Caco-2 (cell line): ENCODE measurements around the gene PLXNA2. TPM values are rescaled to one million over a fixed set of nuclear protein-coding genes. Genes with fewer than 3 reads are reported as not detected.

Source experiments
- BruUV-seq: library from RNA; stranded (reverse); fragments of 400-500 nt; replicated peaks from 2 replicates; lab custom pipeline; 2021; lab: Mats Ljungman, UMichigan
- CTCF ChIA-PET: fragments of 300-600 bp; sonication (Branson Sonifier 250); formaldehyde crosslinking; loops from one replicate; lab custom pipeline; 2022; ENCODE audit warnings: antibody characterized with exemption; lab: Charles Lee
- POLR2A ChIA-PET: fragments of 300-600 bp; sonication (Branson Sonifier 250); formaldehyde crosslinking; loops from one replicate; lab custom pipeline; 2022; ENCODE audit warnings: antibody characterized with exemption; lab: Charles Lee
- DNase-seq, 2 experiments: peaks; one replicate each; pipeline versions ENCODE4 v3.0.0 to v3.0.0-alpha.2; 2020 to 2022
- H3K27me3 ChIP-seq: replicated peaks from 2 replicates; pipeline ENCODE4 v1.6.0; 2011; ENCODE audit warnings: low read length; ENCODE audit not compliant: control insufficient read depth, insufficient read depth
- H3K36me3 ChIP-seq: 2 replicates; pipeline ENCODE4 v1.5.1; 2011; ENCODE audit warnings: low read length; ENCODE audit not compliant: control insufficient read depth, insufficient read depth
- H3K4me1 ChIP-seq: fragments of 250-450 bp; sonication (Bioruptor Pico); 2 replicates; pipeline ENCODE4 v1.5.1; 2020; ENCODE audit warnings: mild to moderate bottlenecking
- H3K4me3 ChIP-seq: 2 replicates; pipeline ENCODE4 v1.5.1; 2011; ENCODE audit warnings: low read depth, mild to moderate bottlenecking, control low read depth, low read length
- H3K9me3 ChIP-seq: fragments of 250-450 bp; sonication (Bioruptor Pico); 2 replicates; pipeline ENCODE4 v1.5.1; 2020; ENCODE audit warnings: mild to moderate bottlenecking, moderate library complexity
- H3K27ac Mint-ChIP-seq: one replicate; pipeline ENCODE4 v1.8.0; 2022; ENCODE audit warnings: mixed read lengths; ENCODE audit not compliant: unreplicated experiment
- H3K27me3 Mint-ChIP-seq: one replicate; pipeline ENCODE4 v1.8.0; 2022; ENCODE audit warnings: mixed read lengths; ENCODE audit not compliant: insufficient read depth, unreplicated experiment
- H3K36me3 Mint-ChIP-seq: one replicate; pipeline ENCODE4 v1.8.0; 2022; ENCODE audit warnings: mild to moderate bottlenecking, mixed read lengths; ENCODE audit not compliant: insufficient read depth, unreplicated experiment
- H3K4me1 Mint-ChIP-seq: one replicate; pipeline ENCODE4 v1.8.0; 2022; ENCODE audit warnings: low read depth, mixed read lengths; ENCODE audit not compliant: unreplicated experiment
- H3K4me3 Mint-ChIP-seq: one replicate; pipeline ENCODE4 v1.8.0; 2022; ENCODE audit warnings: mild to moderate bottlenecking, moderate library complexity, mixed read lengths; ENCODE audit not compliant: unreplicated experiment
- H3K9me3 Mint-ChIP-seq: one replicate; pipeline ENCODE4 v1.8.0; 2022; ENCODE audit warnings: mixed read lengths; ENCODE audit not compliant: unreplicated experiment
- CTCF ChIP-seq, 2 experiments: fragments of 200-600 bp in 1 of 2; IDR thresholded peaks; 1 replicate in 1 of 2; 2 replicates in 1 of 2; pipeline versions ENCODE4 v1.5.1 to v1.8.0; 2011 to 2022; ENCODE audit warnings: antibody characterized with exemption in 1 of 2, control low read depth in 1 of 2, inconsistent platforms in 1 of 2, low read depth in 1 of 2, low read length in 1 of 2, mild to moderate bottlenecking in 1 of 2, moderate library complexity in 1 of 2; ENCODE audit not compliant: insufficient read depth in 1 of 2, severe bottlenecking in 1 of 2, unreplicated experiment in 1 of 2
- intact Hi-C: fragments of 100-400 bp; cut with micrococcal nuclease; formaldehyde crosslinking; loops from one replicate; pipeline ENCODE4 v1.10.0; 2022; ENCODE audit not compliant: unreplicated experiment
- total RNA-seq: library from RNA; stranded (reverse); gene quantifications from 2 replicates; pipeline ENCODE4 v1.2.3, GENCODE V29; 2022

Gene PLXNA2
- total RNA-seq, 1 experiment from 2014 or later = 3.2 TPM

DNA sequence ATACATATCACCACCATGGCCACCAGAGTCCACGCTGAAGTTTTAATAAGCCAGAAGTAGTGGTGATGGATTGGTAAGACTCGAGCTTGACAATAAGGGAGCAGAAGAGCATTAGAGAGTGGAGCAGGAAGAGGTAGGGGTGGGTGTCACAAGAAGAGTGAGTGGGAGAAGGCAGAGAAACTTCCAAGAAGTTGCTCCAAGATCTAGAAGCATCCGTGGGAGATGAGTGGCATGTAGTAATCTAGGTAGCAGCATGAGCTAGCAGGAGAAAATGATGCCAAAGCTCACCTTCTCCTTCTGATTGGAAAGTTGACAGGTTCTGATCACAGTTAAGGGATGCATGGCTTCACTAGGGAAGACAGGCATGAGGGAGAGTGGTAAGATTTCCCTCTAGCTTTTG is 49.2 kb downstream of the PLXNA2 start:
- no peak overlapping the region for H3K4me3 ChIP-seq
- no peaks in the 10 kb centered on the region for H3K27me3 Mint-ChIP-seq
- H3K4me1 Mint-ChIP-seq = peaks cover under 1% of the 10 kb centered on the region
- no peaks in the 10 kb centered on the region for H3K36me3 Mint-ChIP-seq
- no peak overlapping the region for H3K27ac Mint-ChIP-seq
- no TSS peak for BruUV-seq
- ChIA-PET CTCF (no interaction called here), POLR2A (no interaction called here)
- intact Hi-C loops = loop anchor here (5.0 kb wide), 1 partner anchor 173 kb away; no protein-coding TSS in a partner anchor
- no peaks in the 10 kb centered on the region for H3K9me3 Mint-ChIP-seq
- no peaks in the 10 kb centered on the region for H3K27me3 ChIP-seq
- no peak overlapping the region for H3K4me3 Mint-ChIP-seq
- no peak for TF ChIP-seq CTCF (IDR thresholded peaks at IDR 0.05; ENCODE audit: insufficient read depth in 1 of 2, low read depth in 1 of 2, low read length in 1 of 2, severe bottlenecking in 1 of 2, unreplicated experiment in 1 of 2)
- H3K36me3 ChIP-seq = no peaks in the 10 kb centered on the region
- no peak for DNase-seq
- no peaks in the 10 kb centered on the region for H3K9me3 ChIP-seq
- no peaks in the 10 kb centered on the region for H3K4me1 ChIP-seq

DNA sequence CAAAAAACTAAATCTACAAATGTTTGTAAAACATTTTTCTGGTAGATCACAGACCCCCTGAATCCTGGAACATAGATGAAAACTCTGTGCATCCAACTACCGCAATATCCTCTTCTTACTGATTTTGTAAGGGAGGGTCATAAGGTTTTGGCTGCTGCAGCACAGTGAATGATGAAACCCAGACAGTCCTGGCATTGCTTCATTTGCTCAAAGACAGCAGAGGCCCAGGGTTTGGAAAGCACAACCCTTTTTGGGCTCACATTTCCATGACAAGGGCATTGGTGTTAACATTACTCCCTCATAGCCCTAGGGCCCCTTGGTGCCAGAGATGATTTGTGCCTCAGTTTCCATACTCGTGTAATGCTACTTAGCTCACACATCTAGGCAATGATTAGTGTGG is 51.2 kb downstream of the PLXNA2 start:
- BruUV-seq = no TSS peak
- no peak overlapping the region for H3K27ac Mint-ChIP-seq
- peaks cover 10% of the 10 kb centered on the region for H3K4me1 Mint-ChIP-seq
- ChIA-PET POLR2A (no interaction called here), CTCF (no interaction called here)
- H3K9me3 Mint-ChIP-seq = no peaks in the 10 kb centered on the region
- H3K27me3 Mint-ChIP-seq = no peaks in the 10 kb centered on the region
- no peaks in the 10 kb centered on the region for H3K4me1 ChIP-seq
- H3K4me3 ChIP-seq = no peak overlapping the region
- no peak overlapping the region for H3K4me3 Mint-ChIP-seq
- no peaks in the 10 kb centered on the region for H3K36me3 Mint-ChIP-seq
- no peak for DNase-seq
- H3K27me3 ChIP-seq = no peaks in the 10 kb centered on the region
- no peaks in the 10 kb centered on the region for H3K36me3 ChIP-seq
- no peaks in the 10 kb centered on the region for H3K9me3 ChIP-seq
- intact Hi-C loops = loop anchor here (5.0 kb wide), 1 partner anchor 171 kb away; no protein-coding TSS in a partner anchor
- TF ChIP-seq CTCF (IDR thresholded peaks at IDR 0.05; ENCODE audit: insufficient read depth in 1 of 2, low read depth in 1 of 2, low read length in 1 of 2, severe bottlenecking in 1 of 2, unreplicated experiment in 1 of 2) = no peak

DNA sequence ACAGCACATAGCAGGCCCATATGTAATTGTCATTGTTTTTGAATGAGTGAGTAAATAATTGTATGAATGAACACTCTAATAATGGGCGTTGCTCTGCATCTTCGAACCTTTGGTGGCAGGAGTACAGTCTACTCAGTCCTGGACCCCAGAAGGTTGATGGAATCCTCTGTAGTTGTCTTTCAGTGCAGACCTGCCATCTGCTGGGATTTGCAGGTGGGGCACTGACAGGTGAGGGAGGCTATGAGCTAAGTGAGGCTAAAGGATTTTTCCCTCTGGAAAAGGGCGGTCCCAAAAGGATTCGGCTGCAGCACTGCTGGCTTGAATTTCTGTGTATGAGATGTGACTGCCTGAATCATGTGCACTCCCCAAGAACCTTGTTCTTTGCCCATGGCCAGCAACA is 53.4 kb downstream of the PLXNA2 start:
- intact Hi-C loops = loop anchor here (1.0 to 5.0 kb wide), 2 partner anchors 58 to 168 kb away; no protein-coding TSS in a partner anchor
- no TSS peak for BruUV-seq
- Mint-ChIP-seq H3K36me3 (no peaks in the 10 kb centered on the region), H3K4me3 (no peak overlapping the region), H3K4me1 (peaks cover 10% of the 10 kb centered on the region), H3K9me3 (no peaks in the 10 kb centered on the region), H3K27ac (no peak overlapping the region), H3K27me3 (no peaks in the 10 kb centered on the region)
- no peaks in the 10 kb centered on the region for H3K4me1 ChIP-seq
- no peaks in the 10 kb centered on the region for H3K27me3 ChIP-seq
- H3K9me3 ChIP-seq = no peaks in the 10 kb centered on the region
- CTCF ChIA-PET = interaction anchor here (0.6 to 2.2 kb wide), 22 partner anchors 9 to 169 kb away, joined by 3 to 27 read pairs (median 4); no protein-coding TSS in a partner anchor
- POLR2A ChIA-PET = no interaction called here
- no peaks in the 10 kb centered on the region for H3K36me3 ChIP-seq
- H3K4me3 ChIP-seq = no peak overlapping the region
- peak; percentile 49 to 55 for DNase-seq
- TF ChIP-seq CTCF (IDR thresholded peaks at IDR 0.05; ENCODE audit: insufficient read depth in 1 of 2, low read depth in 1 of 2, low read length in 1 of 2, severe bottlenecking in 1 of 2, unreplicated experiment in 1 of 2) = peak; percentile 38 to 67
